Measurements from ENCODE around the gene WNT8A.

GRCh38 chr5:138053554-138053953 is 30.3 kb upstream of the WNT8A start:
- TF ChIP-seq, protein P1, sequence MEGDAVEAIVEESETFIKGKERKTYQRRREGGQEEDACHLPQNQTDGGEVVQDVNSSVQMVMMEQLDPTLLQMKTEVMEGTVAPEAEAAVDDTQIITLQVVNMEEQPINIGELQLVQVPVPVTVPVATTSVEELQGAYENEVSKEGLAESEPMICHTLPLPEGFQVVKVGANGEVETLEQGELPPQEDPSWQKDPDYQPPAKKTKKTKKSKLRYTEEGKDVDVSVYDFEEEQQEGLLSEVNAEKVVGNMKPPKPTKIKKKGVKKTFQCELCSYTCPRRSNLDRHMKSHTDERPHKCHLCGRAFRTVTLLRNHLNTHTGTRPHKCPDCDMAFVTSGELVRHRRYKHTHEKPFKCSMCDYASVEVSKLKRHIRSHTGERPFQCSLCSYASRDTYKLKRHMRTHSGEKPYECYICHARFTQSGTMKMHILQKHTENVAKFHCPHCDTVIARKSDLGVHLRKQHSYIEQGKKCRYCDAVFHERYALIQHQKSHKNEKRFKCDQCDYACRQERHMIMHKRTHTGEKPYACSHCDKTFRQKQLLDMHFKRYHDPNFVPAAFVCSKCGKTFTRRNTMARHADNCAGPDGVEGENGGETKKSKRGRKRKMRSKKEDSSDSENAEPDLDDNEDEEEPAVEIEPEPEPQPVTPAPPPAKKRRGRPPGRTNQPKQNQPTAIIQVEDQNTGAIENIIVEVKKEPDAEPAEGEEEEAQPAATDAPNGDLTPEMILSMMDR (IDR thresholded peaks at IDR 0.05) = no peak
- TF ChIP-seq POLR2A (IDR thresholded peaks at IDR 0.05) (no peak), POLR2AphosphoS5 (IDR thresholded peaks at IDR 0.05; ENCODE audit: insufficient read depth in 1 of 2, low read depth in 1 of 2) (no peak)

Measured in vagina (tissue), 2 donors.